HCT116 (cell line): ENCODE measurements around the gene GALNT5.

Source experiments
- CEBPB ChIP-seq: IDR thresholded peaks from 2 replicates; pipeline ENCODE4 v1.6.1; 2012; ENCODE audit warnings: low read depth
- EZH2 ChIP-seq: fragments of 200-600 bp; sonication (generic); IDR thresholded peaks from 2 replicates; pipeline ENCODE4 v1.6.1; 2017; ENCODE audit warnings: antibody characterized with exemption, mixed run types
- JUND ChIP-seq: IDR thresholded peaks from 2 replicates; pipeline ENCODE4 v1.6.1; 2012
- POLR2A ChIP-seq: IDR thresholded peaks from 2 replicates; pipeline ENCODE4 v1.7.0; 2011; ENCODE audit warnings: borderline replicate concordance; ENCODE audit not compliant: insufficient read depth, insufficient read length; ENCODE audit errors: extremely low read depth
- POLR2AphosphoS5 ChIP-seq: IDR thresholded peaks from 2 replicates; pipeline ENCODE4 v1.6.1; 2011; ENCODE audit warnings: mild to moderate bottlenecking, low read depth, low read length, moderate library complexity
- RAD21 ChIP-seq: IDR thresholded peaks from 2 replicates; pipeline ENCODE4 v1.6.1; 2012; ENCODE audit warnings: low read depth, mild to moderate bottlenecking
- SIN3A ChIP-seq: IDR thresholded peaks from 2 replicates; pipeline ENCODE4 v1.6.1; 2012; ENCODE audit warnings: low read depth
- SP1 ChIP-seq: IDR thresholded peaks from 2 replicates; pipeline ENCODE4 v1.6.1; 2012; ENCODE audit warnings: low read depth
- TF ChIP-seq, protein P1 (sequence below): IDR thresholded peaks from 2 replicates; pipeline ENCODE4 v1.6.1; 2012
- TF ChIP-seq, protein P2 (sequence below), 3 experiments: fragments of 200-600 bp in 1 of 3; sonication (generic) in 1 of 3; IDR thresholded peaks in 2 of 3; conservative IDR thresholded peaks in 1 of 3; 2 replicates each; pipeline ENCODE4 v1.5.1; 2012 to 2017; ENCODE audit warnings: low read depth in 2 of 3, low read length in 2 of 3, antibody characterized with exemption in 1 of 3, borderline replicate concordance in 1 of 3, control low read depth in 1 of 3, mild to moderate bottlenecking in 1 of 3, mixed read lengths in 1 of 3, mixed run types in 1 of 3, moderate library complexity in 1 of 3; ENCODE audit not compliant: insufficient read depth in 1 of 3
- TF ChIP-seq, protein P3 (sequence below): IDR thresholded peaks from 2 replicates; pipeline ENCODE4 v1.6.1; 2012
- TF ChIP-seq, protein P4 (sequence below): IDR thresholded peaks from 2 replicates; pipeline ENCODE4 v1.6.1; 2012; ENCODE audit warnings: low read depth

DNA sequence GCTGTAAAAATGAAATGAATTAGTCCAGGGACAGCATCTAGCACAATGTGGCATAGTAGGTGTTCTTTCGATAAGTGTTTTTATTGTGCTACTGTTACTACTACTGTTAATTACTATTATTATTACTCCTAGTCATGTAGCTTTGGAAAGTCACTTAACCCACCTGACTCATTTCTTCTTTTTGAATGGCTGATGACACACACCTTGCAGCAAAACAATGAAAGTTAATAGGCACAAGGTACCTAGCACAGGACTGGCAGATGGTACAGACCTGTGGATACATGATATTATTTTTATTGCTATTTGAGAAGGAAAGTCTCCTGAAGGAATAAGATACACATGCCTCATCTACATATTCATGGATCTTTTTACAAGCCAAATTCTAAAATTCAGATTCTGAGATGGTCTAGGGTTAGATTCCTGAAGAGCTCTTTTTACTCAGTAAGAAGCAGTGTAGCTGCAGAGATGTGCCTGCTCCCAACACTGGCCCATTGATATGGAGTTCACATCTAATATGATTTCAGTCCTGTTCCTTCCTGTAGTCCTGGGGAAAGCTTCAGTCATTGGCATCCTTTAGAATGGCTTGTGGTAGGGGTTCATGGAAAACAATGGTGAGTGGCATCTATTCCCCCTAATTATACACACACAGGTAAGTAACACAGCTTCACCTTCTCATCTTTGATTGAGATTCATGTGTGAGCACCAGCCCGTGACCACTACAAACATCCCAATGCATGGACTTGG, 76.0 kb downstream of the GALNT5 start:
- no peak for TF ChIP-seq POLR2A
- TF ChIP-seq CEBPB: no peak
- TF ChIP-seq, protein P1, sequence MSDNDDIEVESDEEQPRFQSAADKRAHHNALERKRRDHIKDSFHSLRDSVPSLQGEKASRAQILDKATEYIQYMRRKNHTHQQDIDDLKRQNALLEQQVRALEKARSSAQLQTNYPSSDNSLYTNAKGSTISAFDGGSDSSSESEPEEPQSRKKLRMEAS: no peak
- no peak for TF ChIP-seq RAD21
- TF ChIP-seq, protein P2, sequence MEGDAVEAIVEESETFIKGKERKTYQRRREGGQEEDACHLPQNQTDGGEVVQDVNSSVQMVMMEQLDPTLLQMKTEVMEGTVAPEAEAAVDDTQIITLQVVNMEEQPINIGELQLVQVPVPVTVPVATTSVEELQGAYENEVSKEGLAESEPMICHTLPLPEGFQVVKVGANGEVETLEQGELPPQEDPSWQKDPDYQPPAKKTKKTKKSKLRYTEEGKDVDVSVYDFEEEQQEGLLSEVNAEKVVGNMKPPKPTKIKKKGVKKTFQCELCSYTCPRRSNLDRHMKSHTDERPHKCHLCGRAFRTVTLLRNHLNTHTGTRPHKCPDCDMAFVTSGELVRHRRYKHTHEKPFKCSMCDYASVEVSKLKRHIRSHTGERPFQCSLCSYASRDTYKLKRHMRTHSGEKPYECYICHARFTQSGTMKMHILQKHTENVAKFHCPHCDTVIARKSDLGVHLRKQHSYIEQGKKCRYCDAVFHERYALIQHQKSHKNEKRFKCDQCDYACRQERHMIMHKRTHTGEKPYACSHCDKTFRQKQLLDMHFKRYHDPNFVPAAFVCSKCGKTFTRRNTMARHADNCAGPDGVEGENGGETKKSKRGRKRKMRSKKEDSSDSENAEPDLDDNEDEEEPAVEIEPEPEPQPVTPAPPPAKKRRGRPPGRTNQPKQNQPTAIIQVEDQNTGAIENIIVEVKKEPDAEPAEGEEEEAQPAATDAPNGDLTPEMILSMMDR (IDR thresholded peaks at IDR 0.05 in 2 of 3, conservative IDR thresholded peaks at IDR 0.05 in 1 of 3; ENCODE audit: borderline replicate concordance in 1 of 3, insufficient read depth in 1 of 3, low read depth in 2 of 3, low read length in 2 of 3): no peak
- no peak for TF ChIP-seq SP1
- no peak for TF ChIP-seq POLR2AphosphoS5
- TF ChIP-seq, protein P3, sequence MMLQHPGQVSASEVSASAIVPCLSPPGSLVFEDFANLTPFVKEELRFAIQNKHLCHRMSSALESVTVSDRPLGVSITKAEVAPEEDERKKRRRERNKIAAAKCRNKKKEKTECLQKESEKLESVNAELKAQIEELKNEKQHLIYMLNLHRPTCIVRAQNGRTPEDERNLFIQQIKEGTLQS: no peak
- no peak for TF ChIP-seq EZH2
- TF ChIP-seq SIN3A: no peak
- TF ChIP-seq, protein P4, sequence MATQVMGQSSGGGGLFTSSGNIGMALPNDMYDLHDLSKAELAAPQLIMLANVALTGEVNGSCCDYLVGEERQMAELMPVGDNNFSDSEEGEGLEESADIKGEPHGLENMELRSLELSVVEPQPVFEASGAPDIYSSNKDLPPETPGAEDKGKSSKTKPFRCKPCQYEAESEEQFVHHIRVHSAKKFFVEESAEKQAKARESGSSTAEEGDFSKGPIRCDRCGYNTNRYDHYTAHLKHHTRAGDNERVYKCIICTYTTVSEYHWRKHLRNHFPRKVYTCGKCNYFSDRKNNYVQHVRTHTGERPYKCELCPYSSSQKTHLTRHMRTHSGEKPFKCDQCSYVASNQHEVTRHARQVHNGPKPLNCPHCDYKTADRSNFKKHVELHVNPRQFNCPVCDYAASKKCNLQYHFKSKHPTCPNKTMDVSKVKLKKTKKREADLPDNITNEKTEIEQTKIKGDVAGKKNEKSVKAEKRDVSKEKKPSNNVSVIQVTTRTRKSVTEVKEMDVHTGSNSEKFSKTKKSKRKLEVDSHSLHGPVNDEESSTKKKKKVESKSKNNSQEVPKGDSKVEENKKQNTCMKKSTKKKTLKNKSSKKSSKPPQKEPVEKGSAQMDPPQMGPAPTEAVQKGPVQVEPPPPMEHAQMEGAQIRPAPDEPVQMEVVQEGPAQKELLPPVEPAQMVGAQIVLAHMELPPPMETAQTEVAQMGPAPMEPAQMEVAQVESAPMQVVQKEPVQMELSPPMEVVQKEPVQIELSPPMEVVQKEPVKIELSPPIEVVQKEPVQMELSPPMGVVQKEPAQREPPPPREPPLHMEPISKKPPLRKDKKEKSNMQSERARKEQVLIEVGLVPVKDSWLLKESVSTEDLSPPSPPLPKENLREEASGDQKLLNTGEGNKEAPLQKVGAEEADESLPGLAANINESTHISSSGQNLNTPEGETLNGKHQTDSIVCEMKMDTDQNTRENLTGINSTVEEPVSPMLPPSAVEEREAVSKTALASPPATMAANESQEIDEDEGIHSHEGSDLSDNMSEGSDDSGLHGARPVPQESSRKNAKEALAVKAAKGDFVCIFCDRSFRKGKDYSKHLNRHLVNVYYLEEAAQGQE: no peak
- no peak for TF ChIP-seq JUND
